Measurements from ENCODE around the gene DDX6. TPM values are rescaled to one million over a fixed set of nuclear protein-coding genes. Genes with fewer than 3 reads are reported as not detected.
"Not testable (repeated sequence)": the region's sequence is repeated elsewhere in the genome, so short reads cannot be mapped to it uniquely, and the experiment has no call there.

DDX6 gene
- total and polyA plus RNA-seq, 3 donors from 2014 or later = 63.5 to 124 (median 105) TPM

DNA sequence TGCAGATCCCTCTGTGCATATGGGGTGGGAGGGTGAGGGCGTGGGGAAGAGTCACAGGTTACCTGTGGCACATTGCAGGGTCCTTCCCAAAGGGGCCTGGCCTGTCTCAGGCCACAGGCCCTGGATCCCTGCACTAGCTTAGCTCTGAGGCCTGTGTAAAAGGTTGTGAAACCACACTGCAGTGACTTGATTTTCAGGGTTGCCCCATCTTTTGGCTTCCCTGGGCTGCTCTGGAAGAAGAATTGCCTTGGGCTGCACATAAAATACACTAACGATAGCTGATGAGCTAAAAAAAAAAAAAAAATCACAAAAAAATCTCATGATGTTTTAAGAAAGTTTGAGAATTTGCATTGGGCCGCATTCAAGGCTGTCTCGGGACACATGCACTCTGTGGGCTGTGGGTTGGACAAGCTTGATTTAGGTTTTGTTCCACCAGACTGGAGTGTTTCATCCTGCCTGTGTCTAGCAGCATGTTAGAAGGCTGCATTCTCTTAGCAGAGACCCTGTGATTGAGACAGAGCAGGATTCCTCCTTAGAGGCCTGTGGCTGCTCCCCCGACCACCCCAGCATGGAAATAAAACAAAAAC is 75.6 kb downstream of the DDX6 start:
- no peak for TF ChIP-seq POLR2A (IDR thresholded peaks at IDR 0.05)
- no peak for TF ChIP-seq CTCF (IDR thresholded peaks at IDR 0.05)
- DNase-seq = peak; percentile 64
- no peaks in the 10 kb centered on the region for H3K36me3 ChIP-seq (ENCODE audit: low read depth, missing control alignments)
- H3K27ac ChIP-seq = peak overlapping the region in 1 of 2 donors; percentile 78
- H3K9me3 ChIP-seq = no peaks in the 10 kb centered on the region
- 40 to 57% methylated on average over 5 of the region's 5 CpGs for WGBS, 2 donors
- no peak overlapping the region for H3K4me3 ChIP-seq
- peaks cover 15% of the 10 kb centered on the region for H3K4me1 ChIP-seq
- intact Hi-C loops (cut with DNase I; ENCODE audit: low total_unique reads) = no loop called here
- H3K27me3 ChIP-seq = no peaks in the 10 kb centered on the region

DNA sequence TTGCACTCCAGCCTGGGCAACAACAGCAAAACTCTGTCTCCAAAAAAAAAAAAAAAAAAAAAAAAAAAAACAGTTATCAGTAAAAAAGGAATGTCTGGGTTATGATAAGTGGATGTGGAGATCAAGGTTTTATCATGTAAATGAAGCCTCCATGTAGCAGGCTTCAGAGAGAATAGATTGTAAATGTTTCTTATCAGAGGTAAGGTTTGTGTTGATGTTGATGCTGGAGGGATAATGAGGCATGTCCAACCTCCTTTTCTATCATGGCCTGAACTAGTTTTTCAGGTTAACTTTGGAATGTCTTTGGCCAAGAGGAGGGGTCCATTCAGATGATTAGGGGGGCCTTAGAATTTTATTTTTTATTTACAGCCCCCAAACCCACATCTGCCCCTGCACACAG is 76.1 kb downstream of the DDX6 start:
- intact Hi-C loops (cut with DNase I; ENCODE audit: low total_unique reads) = no loop called here
- Histone ChIP-seq H3K9me3 (no peaks in the 10 kb centered on the region), H3K4me1 (peaks cover 15% of the 10 kb centered on the region), H3K4me3 (no peak overlapping the region), H3K27me3 (no peaks in the 10 kb centered on the region), H3K27ac (peak overlapping the region in 1 of 2 donors; percentile 78), H3K36me3 (ENCODE audit: low read depth, missing control alignments) (no peaks in the 10 kb centered on the region)
- TF ChIP-seq POLR2A (IDR thresholded peaks at IDR 0.05) (no peak), CTCF (IDR thresholded peaks at IDR 0.05) (no peak)
- no peak for DNase-seq

- H3K9me3 ChIP-seq; H3K27me3 ChIP-seq; intact Hi-C loops (cut with DNase I; ENCODE audit: low total_unique reads); DNase-seq; H3K27ac ChIP-seq; H3K36me3 ChIP-seq (ENCODE audit: low read depth, missing control alignments); H3K4me3 ChIP-seq: not testable (repeated sequence)
- 72 to 91% methylated on average over 5 of the region's 5 CpGs for WGBS, 2 donors
- peaks cover 15% of the 10 kb centered on the region for H3K4me1 ChIP-seq
These were observed 76.5 kb downstream of the DDX6 start for GRCh38 chr11:118714416-118714815.

DNA sequence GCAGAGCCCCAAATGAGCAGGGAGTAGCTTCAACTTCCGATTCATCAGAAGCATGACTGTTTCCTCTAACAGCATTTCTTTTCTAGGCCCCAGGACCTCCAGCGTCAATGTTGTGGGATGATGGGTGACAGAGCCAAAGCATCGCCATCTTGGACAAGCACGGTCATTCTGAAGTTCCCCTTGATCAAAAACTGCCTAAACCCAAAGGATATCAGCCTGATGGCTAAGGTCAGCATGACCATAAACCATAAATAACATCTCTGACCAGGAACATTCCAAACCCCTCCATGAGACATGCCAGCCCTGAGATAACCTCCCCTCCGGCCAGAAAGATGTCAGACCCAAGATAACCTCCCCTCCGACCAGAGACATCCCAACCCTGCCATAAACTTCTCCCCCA is 82.7 kb downstream of the DDX6 start:
- H3K9me3 ChIP-seq = no peaks in the 10 kb centered on the region
- H3K27ac ChIP-seq = no peak overlapping the region
- WGBS, 2 donors = 71 to 77% methylated on average over 6 of the region's 6 CpGs
- TF ChIP-seq CTCF (IDR thresholded peaks at IDR 0.05) = no peak
- no peak for TF ChIP-seq POLR2A (IDR thresholded peaks at IDR 0.05)
- intact Hi-C loops (cut with DNase I; ENCODE audit: low total_unique reads) = no loop called here
- H3K4me1 ChIP-seq = no peaks in the 10 kb centered on the region
- H3K36me3 ChIP-seq (ENCODE audit: low read depth, missing control alignments) = no peaks in the 10 kb centered on the region
- DNase-seq = no peak
- no peak overlapping the region for H3K4me3 ChIP-seq
- H3K27me3 ChIP-seq = no peaks in the 10 kb centered on the region

- DNase-seq = no peak
- Histone ChIP-seq H3K4me1 (no peaks in the 10 kb centered on the region), H3K27ac (no peak overlapping the region), H3K9me3 (no peaks in the 10 kb centered on the region), H3K27me3 (no peaks in the 10 kb centered on the region), H3K36me3 (ENCODE audit: low read depth, missing control alignments) (no peaks in the 10 kb centered on the region), H3K4me3 (no peak overlapping the region)
- TF ChIP-seq CTCF (IDR thresholded peaks at IDR 0.05) (no peak), POLR2A (IDR thresholded peaks at IDR 0.05) (no peak)
- intact Hi-C loops (cut with DNase I; ENCODE audit: low total_unique reads) = no loop called here
- 94 to 96% methylated on average over 7 of the region's 7 CpGs for WGBS, 2 donors
These were observed 84.5 kb downstream of the DDX6 start for GRCh38 chr11:118706546-118706825.
